Anterior cingulate cortex (tissue), 58 donors: ENCODE data around the gene TTLL11.
"Not testable (repeated sequence)": the region's sequence is repeated elsewhere in the genome, so short reads cannot be mapped to it uniquely, and the experiment has no call there.

ENCODE experiments used
- DNase-seq, 58 donors: peaks; one replicate each; lab custom pipeline; 2025; lab: John Stamatoyannopoulos, UW

Gene TTLL11

GRCh38 chr9:121812159-121812735, 280.9 kb downstream of the TTLL11 start:
- no peak for DNase-seq

GRCh38 chr9:121811751-121812150, 281.4 kb downstream of the TTLL11 start:
- no peak for DNase-seq

GRCh38 chr9:121811140-121811539, 282.0 kb downstream of the TTLL11 start:
- no peak for DNase-seq

- DNase-seq = no peak
Observed at GRCh38 chr9:121810489-121810888, 282.6 kb downstream of the TTLL11 start.

GRCh38 chr9:121809356-121810050, 283.6 kb downstream of the TTLL11 start:
- DNase-seq = no peak

DNA sequence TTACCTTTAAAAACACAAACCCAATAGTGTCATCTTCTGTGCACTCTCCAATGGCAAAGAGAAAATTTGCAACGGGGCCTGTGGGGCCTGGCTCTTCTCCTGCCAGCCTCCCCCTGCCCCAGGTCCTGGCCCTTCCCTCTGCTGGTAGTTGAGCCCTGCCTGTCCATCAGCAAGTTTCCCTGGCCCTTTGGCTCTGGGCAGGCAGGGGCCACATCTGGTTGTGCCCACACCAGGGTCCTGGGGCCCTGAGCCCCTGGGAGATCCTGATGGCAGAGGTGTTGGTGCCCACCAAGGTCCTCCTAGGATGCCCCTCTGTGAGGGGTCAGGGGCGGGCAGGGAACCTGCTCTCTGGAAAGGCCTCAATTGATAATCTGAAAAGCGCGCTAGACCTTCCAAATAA, 284.3 kb downstream of the TTLL11 start:
- DNase-seq = no peak

DNA sequence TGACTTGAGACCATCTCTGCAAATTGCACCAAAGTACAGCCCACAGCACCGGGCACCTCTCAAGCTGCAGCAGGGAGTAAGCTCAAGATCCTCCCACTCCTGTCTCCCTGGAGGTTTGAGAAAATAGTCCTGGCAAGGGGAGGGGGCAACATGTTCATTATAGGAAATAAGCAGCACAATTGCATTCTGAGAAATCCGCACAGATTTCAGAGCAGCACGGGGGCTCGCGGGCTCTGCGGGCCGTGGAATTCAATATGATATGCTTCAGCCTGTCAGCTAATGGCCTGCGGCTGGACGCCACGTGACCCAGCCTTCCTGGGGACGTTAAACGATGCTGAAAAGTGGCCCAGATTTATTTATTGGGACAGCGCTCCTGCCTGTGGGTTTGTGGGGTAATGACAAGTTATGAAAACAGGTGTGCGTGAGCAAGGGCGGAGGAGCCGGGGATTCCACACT, 285.3 kb downstream of the TTLL11 start:
- DNase-seq = peak in 1 of 58 donors; percentile 20

DNA sequence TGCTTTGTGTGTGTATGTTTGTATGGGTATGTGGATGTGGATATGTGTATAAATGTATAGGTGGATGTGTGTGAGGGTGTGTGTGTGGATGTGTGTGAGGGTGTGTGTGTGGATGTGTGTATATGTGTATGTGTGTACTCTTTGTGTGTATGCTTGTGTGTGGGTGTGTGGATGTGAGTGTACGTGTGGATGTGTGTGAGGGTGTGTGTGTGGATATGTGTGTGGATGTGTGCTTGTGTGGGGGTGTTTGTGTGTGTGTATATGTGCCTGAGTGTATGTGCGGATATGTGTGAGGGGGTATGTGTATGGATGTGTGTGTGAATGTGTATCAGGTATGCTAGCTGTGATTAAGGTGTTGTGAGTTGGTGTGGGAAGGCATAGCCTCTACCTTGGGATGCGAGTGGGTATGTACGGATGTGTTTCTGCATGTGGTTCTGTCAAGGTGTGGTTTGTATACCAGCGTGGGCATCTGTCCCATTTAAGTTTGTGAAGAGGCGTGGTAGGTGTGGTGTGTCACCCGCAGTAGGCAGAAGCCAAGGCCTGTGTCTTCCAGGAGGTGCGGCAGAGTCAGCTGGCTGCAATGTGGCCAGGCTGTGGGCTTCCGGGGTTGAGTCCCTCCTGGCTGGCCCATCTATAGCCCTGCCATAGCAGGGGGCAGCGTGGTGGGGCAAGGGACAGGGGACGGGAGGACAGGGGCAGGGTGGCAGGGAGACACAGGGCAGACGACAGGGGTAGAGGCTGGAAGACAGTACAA, 285.9 kb downstream of the TTLL11 start:
- no peak for DNase-seq

DNA sequence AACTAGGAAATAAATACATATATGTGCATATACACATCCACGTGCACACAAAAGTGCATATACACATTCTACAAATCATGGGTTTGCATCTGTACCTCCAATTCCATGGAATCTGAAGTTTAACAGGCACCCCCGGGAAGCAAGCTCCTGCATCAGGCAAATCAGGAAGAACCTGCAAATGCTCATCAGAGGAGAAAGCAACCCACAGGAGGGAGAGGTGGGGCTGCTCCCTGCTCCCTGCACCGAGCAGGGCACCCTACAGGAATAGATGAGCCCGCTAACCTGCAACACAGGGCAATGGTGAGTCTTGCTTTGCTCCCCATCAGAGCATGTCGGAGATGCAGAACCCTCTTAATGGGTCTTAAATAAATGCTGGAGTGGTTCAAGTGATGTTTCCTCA, 290.4 kb downstream of the TTLL11 start:
- no peak for DNase-seq

- no peak for DNase-seq
Observed at GRCh38 chr9:121801579-121801978, 291.5 kb downstream of the TTLL11 start.

DNA sequence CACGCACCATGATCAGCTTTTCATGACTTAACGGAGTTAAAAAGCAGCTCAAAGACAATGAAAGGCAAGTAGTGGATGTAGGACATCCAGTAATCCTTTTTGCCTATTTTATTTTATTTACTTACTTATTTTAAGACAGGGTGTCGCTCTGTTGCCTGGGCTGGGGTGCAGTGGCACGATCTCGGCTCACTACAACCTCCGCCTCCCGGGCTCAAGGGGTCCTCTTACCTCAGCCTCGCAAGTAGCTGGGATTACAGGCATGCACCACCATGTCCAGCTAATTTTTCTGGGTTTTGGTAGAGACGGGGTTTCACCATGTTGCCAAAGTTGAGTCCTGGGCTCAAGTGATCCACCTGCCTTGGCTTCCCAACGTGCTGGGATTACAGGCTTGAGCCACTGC, 292.7 kb downstream of the TTLL11 start:
- DNase-seq = no peak

DNA sequence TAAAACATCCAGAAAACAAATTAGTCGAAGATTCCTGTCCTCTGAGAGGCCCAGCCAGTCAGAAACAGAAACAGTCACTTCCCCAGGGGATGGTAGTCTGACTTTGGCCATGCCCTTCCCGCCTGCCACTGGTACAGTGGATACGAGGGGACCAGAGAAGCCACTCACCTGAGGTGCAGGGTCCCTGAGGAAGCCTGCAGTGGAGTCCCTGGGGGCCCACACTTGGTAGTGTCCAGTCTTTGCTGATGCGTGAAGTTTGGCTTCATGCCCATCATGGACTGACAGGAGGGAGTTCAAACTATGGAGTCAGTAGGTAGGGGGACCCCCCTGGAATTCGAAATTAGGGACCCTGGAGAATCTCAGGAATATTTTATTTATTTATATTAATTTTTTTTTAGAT, 294.2 kb downstream of the TTLL11 start:
- DNase-seq = no peak

DNA sequence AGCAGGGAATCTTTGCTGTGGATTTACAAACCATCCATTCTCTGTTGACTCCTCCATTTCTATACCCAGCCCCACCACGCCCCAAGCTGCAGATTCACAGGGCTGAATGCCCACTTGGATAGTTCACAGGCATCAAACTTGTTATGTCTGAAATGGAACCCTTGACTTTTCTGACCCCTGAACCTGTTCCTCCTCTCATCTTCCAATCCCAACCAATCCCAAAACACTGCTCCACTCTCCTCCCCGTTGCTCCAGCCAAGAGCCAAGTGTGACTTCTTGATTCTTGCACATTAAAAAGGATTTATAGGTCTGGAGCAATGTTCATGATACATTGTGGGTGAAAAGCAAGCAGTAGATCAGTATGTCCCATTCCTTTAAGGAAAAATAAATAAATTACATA, 296.0 kb downstream of the TTLL11 start:
- DNase-seq = no peak

- not testable (repeated sequence) for DNase-seq
Observed at GRCh38 chr9:121794334-121794733, 298.8 kb downstream of the TTLL11 start.

- not testable (repeated sequence) for DNase-seq
Observed at GRCh38 chr9:121792476-121792875, 300.6 kb downstream of the TTLL11 start.

DNA sequence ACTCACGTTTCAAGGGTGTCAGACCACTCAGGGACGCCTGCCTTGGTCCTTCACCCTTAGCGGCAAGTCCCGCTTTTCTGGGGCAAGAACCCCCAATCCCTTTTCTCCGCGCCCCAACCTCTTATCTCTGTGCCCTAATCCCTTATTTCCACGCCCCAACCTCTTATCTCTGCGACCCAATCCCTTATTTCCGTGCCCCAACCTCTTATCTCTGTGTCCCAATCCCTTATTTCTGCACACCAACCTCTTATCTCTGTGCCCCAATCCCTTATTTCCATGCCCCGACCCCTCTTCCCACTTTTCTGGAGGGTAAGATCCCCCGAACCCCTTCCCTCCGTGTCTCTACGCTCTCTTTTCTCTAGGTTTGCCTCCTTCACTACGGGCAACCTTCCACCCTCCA, 302.3 kb downstream of the TTLL11 start:
- no peak for DNase-seq

GRCh38 chr9:121788686-121789366, 304.3 kb downstream of the TTLL11 start:
- no peak for DNase-seq

DNA sequence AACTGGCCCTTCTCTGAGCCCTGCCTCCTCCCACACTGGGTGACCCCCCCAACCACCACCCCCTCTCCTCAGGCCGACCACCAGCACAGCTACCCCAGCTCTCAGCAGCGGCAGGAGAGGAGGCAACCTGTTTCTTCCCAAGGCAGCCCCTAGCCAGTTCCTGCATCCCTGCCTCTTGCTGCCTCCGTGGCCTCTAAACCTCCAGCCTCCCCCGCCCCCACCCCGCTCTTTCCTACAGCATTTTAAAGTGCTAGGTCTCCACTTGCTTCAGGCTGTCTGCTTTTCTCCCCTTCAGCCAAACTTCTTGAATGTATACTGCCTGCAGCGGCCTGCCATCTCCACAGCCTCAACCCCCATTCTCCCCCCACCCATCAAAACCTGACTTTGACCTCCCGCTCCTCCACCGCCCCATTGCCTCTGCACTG, 306.1 kb downstream of the TTLL11 start:
- no peak for DNase-seq

- no peak for DNase-seq
Observed at GRCh38 chr9:121786543-121786948, 306.6 kb downstream of the TTLL11 start.

DNA sequence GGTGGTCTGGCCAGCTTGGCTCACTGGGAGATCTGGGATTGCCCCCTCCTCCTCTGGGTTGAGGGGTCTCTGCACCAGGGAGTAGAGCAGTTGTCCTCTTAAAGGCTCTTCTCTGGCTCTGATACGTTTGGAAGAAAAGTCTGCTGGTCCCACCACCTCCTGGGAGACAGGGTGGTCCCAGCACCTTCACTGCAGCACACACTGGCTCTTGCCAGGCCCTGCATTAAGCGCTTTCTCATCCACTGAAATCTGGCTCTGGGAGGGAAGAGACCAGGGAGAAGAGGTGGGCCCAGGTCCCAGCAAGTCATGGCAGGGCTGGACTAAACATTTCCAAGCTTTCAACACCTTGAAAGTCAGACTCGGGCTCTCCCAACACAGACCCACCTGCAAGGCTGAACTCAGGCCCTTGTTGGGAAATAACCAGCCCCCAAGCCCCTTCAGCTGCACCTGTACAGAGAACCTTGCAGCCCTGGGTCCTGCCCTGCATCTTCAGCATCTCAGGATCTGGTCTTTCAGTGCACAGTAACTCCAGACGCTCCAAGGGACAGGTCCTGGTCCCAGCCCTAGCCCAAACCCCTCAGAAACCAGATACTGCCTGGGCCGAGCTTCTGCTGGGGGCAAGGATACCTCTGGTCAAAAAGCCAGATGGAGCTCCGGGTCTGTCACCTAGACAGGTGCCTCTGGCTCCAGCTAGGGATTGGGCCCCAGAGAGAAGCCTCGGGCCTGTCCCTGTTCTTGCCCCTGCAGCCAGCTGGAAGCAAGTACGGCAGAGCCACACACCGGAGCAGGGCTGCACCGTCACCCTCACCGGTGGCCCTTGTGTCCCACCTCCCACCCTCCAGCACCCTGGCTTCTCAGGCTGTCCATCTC, 307.2 kb downstream of the TTLL11 start:
- no peak for DNase-seq
